GM21737 (cell line): ENCODE results near the gene CFAP99.
A peak's percentile ranks its signal among the peaks of the same experiment; 100 is the strongest.
"Not testable (repeated sequence)": the region's sequence is repeated elsewhere in the genome, so short reads cannot be mapped to it uniquely, and the experiment has no call there.

Source experiments
- ATAC-seq: cut with Tn5 transposase; IDR thresholded peaks from one replicate; pipeline ENCODE4 v1.9.1; 2021; ENCODE audit warnings: mild to moderate bottlenecking, moderate library complexity; ENCODE audit not compliant: unreplicated experiment

CFAP99 gene

GRCh38 chr4:2465032-2465431 is 46.3 kb downstream of the CFAP99 start:
- no peak for ATAC-seq

- not testable (repeated sequence) for ATAC-seq
These were observed 46.8 kb downstream of the CFAP99 start for GRCh38 chr4:2465544-2465943.

GRCh38 chr4:2468456-2469191 is 49.9 kb downstream of the CFAP99 start, which contains the start of gene RNF4:
Gene RNF4, plus strand, starts transcription at chr4:2469106. Its CDS starts 21,388 bp downstream, at chr4:2490494.
- peak; percentile 69 for ATAC-seq

- ATAC-seq: peak; percentile 60
These were observed 50.6 kb downstream of the CFAP99 start for GRCh38 chr4:2469192-2469984.

- no peak for ATAC-seq
These were observed 52.0 kb downstream of the CFAP99 start for GRCh38 chr4:2470791-2471190.

GRCh38 chr4:2472187-2472586 is 53.4 kb downstream of the CFAP99 start:
- no peak for ATAC-seq

GRCh38 chr4:2478229-2478628 is 59.5 kb downstream of the CFAP99 start:
- ATAC-seq: no peak

- no peak for ATAC-seq
These were observed 61.9 kb downstream of the CFAP99 start for GRCh38 chr4:2480649-2481048.

GRCh38 chr4:2482192-2482591 is 63.4 kb downstream of the CFAP99 start:
- no peak for ATAC-seq

GRCh38 chr4:2482693-2483092 is 63.9 kb downstream of the CFAP99 start:
- peak; percentile 29 for ATAC-seq

GRCh38 chr4:2483237-2483636 is 64.5 kb downstream of the CFAP99 start:
- no peak for ATAC-seq

GRCh38 chr4:2484185-2484584 is 65.4 kb downstream of the CFAP99 start:
- no peak for ATAC-seq

GRCh38 chr4:2484993-2485392 is 66.2 kb downstream of the CFAP99 start:
- ATAC-seq: peak; percentile 66

- no peak for ATAC-seq
These were observed 67.2 kb downstream of the CFAP99 start for GRCh38 chr4:2485956-2486355.

- ATAC-seq: no peak
These were observed 68.2 kb downstream of the CFAP99 start for GRCh38 chr4:2486981-2487380.

- ATAC-seq: no peak
These were observed 68.9 kb downstream of the CFAP99 start for GRCh38 chr4:2487632-2488031.

GRCh38 chr4:2489081-2489805 is 70.5 kb downstream of the CFAP99 start:
- no peak for ATAC-seq

- no peak for ATAC-seq
These were observed 71.2 kb downstream of the CFAP99 start for GRCh38 chr4:2489841-2490552.

GRCh38 chr4:2492970-2493369 is 74.2 kb downstream of the CFAP99 start:
- ATAC-seq: no peak

- ATAC-seq: no peak
These were observed 76.2 kb downstream of the CFAP99 start for GRCh38 chr4:2494992-2495391.

- no peak for ATAC-seq
These were observed 78.6 kb downstream of the CFAP99 start for GRCh38 chr4:2497324-2497723.
